WI38 (cell line): ENCODE measurements around the gene EPX.

Experiments
- H3K4me3 ChIP-seq: 2 replicates; pipeline ENCODE4 v1.5.1; 2011; ENCODE audit warnings: low read depth, mild to moderate bottlenecking, control low read depth, low read length
- CTCF ChIP-seq: IDR thresholded peaks from 2 replicates; pipeline ENCODE4 v1.5.1; 2012; ENCODE audit warnings: low read depth, mild to moderate bottlenecking, control low read depth, low read length

The EPX gene

GRCh38 chr17:58215685-58216084, 23.2 kb downstream of the EPX start:
- no peak for TF ChIP-seq CTCF
- no peak overlapping the region for H3K4me3 ChIP-seq

GRCh38 chr17:58217766-58218165, 25.2 kb downstream of the EPX start:
- no peak for TF ChIP-seq CTCF
- H3K4me3 ChIP-seq = no peak overlapping the region

- TF ChIP-seq CTCF = peak; percentile 53
- H3K4me3 ChIP-seq = peak within 1 kb of the TSS; percentile 77
Observed at GRCh38 chr17:58219007-58219788, 26.7 kb downstream of the EPX start, which contains the start of gene MKS1. TSS of gene MKS1 (minus strand) at chr17:58219255. CDS start at chr17:58219230, 25 bp downstream.

DNA sequence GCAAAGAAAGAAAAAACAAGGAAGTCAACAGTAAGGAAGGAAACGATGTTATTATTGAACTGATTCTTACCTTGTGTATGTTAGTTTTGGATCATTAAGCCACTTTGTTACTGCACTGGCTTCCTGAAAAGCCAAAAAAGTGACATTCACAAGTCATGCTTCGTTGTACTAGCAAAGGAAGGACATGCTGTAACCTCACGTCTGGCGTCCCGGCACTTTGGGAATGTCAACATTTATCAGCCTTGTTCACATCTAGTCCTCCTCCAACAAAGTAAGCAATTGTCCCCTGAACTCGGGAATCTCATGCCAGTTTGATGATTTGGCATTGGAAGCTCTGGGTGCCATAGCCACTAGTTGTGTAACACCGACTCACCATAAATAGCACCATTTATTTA, 27.3 kb downstream of the EPX start:
- TF ChIP-seq CTCF = no peak
- H3K4me3 ChIP-seq = no peak overlapping the region; the same call in 1 of the 2 replicates

- H3K4me3 ChIP-seq = no peak overlapping the region
- no peak for TF ChIP-seq CTCF
Observed at GRCh38 chr17:58224315-58224714, 31.8 kb downstream of the EPX start.

DNA sequence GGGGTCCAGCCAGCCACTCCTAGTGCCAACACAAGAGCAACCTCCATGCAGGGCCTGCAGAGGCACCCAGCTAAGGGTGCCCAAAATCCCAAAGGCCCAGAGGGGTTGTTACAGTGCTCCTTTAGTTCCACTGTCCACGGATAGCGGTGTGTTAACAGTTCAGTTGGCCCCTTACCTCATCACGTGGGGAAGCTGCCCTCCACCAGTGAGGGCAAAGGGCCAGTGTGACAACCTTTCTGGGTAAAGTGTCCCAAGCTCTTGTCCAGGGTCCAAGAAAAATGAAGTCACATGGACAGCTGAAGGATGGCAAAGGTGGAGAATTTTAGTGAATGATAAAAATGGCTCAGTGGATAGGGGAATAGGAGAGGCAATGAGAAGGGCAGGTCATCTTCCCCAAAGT, 35.2 kb downstream of the EPX start:
- no peak overlapping the region for H3K4me3 ChIP-seq
- no peak for TF ChIP-seq CTCF

DNA sequence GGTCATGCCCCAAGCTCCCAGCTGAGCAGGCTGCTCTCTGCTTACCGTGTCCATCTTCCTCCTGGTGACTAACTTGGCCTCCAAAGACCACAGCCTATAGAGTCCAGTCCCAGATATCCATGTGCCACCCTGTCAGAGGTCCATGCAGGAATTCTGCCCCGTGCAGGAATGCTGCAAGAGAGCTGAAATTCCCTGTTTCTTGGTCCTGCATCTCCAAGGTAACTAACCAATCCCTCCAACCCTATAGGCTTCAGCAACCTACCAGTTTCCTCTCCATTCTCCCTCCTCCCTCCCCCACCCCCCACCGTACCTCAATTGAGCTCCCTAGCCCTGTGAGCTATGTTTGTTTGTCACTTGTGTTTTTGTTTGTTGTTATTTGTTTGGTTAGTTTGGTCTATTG, 36.2 kb downstream of the EPX start:
- no peak for TF ChIP-seq CTCF
- no peak overlapping the region for H3K4me3 ChIP-seq
